CD4-positive, alpha-beta T cell treated with Interleukin-15 for 1 hour (primary cell): ENCODE results near the gene GNAZ.

Source experiments
- DNase-seq: peaks from one replicate; pipeline ENCODE4 v3.0.0-alpha.2; 2020

GNAZ gene

GRCh38 chr22:23110190-23110921 is 40.0 kb downstream of the GNAZ start:
- no peak for DNase-seq

- no peak for DNase-seq
Observed at GRCh38 chr22:23110922-23111527, 40.7 kb downstream of the GNAZ start.

- no peak for DNase-seq
Observed at GRCh38 chr22:23112472-23113012, 42.2 kb downstream of the GNAZ start.

GRCh38 chr22:23113067-23113846 is 42.9 kb downstream of the GNAZ start:
- no peak for DNase-seq

- no peak for DNase-seq
Observed at GRCh38 chr22:23113847-23114720, 43.8 kb downstream of the GNAZ start.

GRCh38 chr22:23114721-23115020 is 44.4 kb downstream of the GNAZ start:
- no peak for DNase-seq

GRCh38 chr22:23115369-23115768 is 45.0 kb downstream of the GNAZ start:
- no peak for DNase-seq

- DNase-seq: no peak
Observed at GRCh38 chr22:23115825-23116494, 45.6 kb downstream of the GNAZ start.

GRCh38 chr22:23116506-23117263 is 46.4 kb downstream of the GNAZ start:
- DNase-seq: no peak

GRCh38 chr22:23117275-23117674 is 47.0 kb downstream of the GNAZ start:
- no peak for DNase-seq

- no peak for DNase-seq
Observed at GRCh38 chr22:23117891-23118646, 47.8 kb downstream of the GNAZ start.

- no peak for DNase-seq
Observed at GRCh38 chr22:23118647-23119493, 48.6 kb downstream of the GNAZ start.

- DNase-seq: peak; percentile 71
Observed at GRCh38 chr22:23119494-23120414, 49.4 kb downstream of the GNAZ start.

GRCh38 chr22:23120415-23120899 is 50.1 kb downstream of the GNAZ start:
- no peak for DNase-seq

GRCh38 chr22:23121000-23121421 is 50.7 kb downstream of the GNAZ start:
- DNase-seq: no peak

GRCh38 chr22:23121424-23121823 is 51.1 kb downstream of the GNAZ start:
- no peak for DNase-seq

GRCh38 chr22:23122216-23122957 is 52.1 kb downstream of the GNAZ start:
- no peak for DNase-seq
